Mucosa of gallbladder (tissue), 1 donor: ENCODE data around the gene DEFB125. TPM values are rescaled to one million over a fixed set of nuclear protein-coding genes. Genes with fewer than 3 reads are reported as not detected.
"Not testable (repeated sequence)": the region's sequence is repeated elsewhere in the genome, so short reads cannot be mapped to it uniquely, and the experiment has no call there.

Experiments
- DNase-seq: peaks from one replicate; pipeline ENCODE4 v3.0.0-alpha.2; 2020; ENCODE audit warnings: low spot score
- total RNA-seq: library from RNA; stranded (reverse); gene quantifications from one replicate; pipeline ENCODE4 v1.2.1, GENCODE V29; 2021
- donor health status: DM: no; HTN: no; CAD: no.

DEFB125 gene, protein sequence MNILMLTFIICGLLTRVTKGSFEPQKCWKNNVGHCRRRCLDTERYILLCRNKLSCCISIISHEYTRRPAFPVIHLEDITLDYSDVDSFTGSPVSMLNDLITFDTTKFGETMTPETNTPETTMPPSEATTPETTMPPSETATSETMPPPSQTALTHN
- total RNA-seq, result not detected

DNA sequence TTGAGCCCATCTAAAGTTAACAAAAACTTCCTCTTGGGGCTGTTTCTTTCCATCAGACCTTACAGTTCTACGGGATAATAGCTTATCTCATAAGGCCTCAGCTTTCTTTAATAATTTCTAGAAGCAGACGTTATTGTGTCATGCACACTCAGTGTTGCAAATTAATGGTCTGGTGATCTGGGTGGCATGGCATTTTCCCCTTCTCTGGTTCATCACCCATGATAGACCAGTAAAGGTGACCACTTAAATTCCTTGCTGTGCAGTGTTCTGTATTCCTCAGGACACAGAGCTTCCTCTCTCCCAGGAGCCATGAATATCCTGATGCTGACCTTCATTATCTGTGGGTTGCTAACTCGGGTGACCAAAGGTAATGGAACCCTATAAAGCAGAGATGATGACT is at the start of gene DEFB125:
Gene DEFB125 (plus strand): TSS at position 272 of the 400 bp plus-strand sequence. CDS start 38 bp downstream, at position 310.
- no peak for DNase-seq

DNA sequence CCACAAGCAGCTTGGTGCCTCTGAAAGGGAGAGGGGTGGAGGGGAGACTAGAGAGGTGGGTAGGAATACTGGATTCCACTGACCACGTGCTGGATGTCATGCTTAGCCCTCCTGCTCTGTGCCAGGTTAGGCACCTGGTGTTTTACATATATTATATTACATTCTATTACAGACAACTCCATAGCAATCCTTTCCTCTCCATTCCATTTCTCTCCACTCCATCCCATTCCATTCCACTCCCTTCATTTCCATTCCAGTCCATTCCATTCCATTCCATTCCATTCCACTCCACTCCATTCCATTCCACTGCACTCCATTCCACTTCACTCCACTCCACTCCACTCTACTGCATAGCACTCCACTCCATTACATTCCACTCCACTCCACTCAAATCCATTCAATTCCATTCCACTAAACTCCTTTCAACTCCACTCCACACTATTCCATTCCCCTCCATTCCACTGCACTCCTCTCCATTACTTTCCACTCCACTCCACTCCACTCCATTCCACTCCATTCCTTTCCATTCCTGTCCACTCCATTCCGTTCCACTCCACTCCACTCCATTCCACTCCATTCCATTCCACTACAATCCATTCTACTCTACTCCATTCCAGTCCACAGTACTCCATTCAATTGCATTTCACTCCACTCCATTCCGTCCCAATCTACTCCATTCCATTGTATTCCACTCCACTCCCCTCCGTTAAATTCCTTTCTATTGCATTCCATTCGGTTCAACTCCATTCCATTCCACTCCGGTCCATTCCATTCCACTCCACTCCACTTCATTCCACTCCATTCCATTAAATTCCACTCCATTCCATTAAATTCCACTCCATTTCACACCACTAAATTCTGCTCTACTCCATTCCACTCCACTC is 27.2 kb upstream of the DEFB125 start:
- DNase-seq, result no peak

DNA sequence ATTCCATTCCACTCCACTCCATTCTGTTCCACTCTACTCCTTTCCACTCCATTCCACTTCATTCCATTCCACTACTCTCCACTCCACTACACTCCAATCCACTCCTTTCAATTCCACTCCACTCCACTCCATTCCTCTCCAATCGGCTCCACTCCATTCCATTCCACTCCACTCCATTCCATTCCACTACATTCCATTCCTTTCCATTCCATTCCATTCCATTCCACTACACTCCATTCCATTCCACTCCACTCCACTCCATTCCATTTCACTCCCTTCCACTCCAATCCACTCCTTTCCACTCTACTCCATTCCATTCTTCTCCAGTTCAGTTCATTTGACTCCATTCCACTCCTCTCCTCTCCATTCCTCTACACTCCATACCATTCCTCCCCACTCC is 26.2 kb upstream of the DEFB125 start:
- no peak for DNase-seq

DNA sequence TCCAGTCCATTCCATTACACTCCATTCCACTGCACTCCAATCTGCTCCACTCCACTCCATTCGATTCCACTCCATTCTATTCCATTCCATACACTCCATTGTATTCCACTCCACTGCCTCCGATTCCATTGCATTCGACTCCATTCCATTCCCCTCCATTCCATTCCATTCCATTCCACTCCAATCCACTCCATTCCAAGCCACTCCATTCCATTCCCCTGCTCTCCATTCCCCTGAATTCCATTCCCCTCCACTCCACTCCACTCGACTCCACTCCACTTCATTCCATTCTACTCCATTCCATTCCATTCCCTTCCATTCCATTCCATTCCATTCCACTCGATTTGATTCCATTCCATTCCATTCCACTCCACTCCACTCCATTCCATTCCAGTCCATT is 25.7 kb upstream of the DEFB125 start:
- DNase-seq, result no peak

DNA sequence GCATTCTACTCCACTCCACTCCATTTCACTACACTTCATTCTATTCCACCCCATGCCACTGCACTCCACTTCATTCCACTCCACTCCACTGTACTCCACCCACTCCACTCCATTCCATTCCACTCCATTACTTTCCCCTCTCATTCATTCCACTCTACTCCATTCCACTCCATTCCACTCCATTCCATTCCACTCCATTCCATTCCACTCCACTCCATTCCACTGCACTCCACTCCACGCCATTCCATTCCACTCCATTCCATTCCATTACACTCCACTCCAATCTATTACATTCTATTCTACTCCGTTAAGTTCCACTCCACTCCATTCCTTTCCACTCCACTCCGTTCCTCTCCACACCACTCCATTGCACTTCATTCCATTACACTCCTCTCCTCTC is 25.0 kb upstream of the DEFB125 start:
- no peak for DNase-seq

DNA sequence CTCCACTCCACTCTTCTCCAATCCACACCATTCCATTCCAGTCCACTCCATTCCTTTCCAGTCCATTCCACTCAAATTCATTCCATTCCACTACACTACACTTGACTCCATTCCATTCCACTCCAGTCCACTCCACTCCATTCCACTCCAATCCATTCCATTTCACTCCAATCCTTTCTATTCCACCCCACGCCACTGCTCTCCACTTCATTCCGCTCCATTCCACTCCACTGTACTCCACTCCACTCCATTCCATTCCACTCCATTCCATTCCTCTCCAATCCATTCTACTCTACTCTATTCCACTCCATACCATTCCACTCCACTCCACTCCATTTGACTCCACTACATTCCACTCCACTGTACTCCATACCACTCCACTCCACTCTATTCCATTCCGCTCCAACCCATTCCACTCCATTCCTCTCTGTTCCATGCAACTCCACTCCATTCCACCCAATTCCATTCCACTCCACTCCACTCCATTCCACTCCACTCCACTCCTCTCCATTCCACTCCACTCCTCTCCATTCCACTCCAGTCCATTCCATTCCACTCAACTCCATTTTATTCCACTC is 23.4 kb upstream of the DEFB125 start:
- no peak for DNase-seq

DNA sequence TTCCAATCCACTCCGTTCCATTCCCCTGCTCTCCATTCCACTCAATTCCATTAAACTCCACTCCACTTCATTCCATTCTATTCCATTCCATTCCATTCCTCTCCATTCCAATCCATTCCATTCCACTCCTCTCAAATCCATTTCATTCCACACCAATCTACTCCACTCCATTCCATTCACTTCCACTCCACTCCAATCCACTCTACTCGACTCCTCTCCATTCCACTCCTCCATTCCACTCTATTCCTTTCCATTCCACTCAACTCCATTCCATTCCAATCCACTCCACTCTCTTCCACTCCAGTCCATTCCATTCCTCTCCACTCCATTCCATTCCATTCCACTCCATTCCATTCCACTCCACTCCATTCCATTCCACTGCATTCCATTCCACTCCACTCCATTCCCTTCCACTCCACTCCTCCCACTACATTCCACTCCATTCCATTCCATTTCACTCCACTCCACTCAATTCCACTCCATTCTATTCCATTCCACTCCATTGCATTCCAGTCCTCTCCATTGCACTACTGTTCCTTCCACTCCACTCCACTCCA is 22.6 kb upstream of the DEFB125 start:
- DNase-seq, result no peak

DNA sequence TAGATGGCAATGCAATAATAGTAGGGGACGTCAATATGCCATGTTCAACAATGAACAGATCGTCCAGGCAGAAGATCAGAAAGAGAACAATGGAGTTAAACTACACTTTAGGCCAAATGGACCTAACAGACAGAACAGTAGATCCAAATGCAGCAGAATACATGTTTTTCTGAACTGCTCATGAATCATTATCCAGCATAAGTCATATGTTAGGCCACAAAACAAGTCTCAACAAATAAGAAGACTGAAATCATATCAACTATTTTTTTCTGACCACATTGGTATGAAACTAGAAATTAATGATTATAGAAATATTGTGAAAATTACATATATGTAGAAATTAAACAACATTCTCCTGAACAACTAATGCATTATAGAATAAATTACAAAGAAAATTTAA is 10.2 kb upstream of the DEFB125 start:
- no peak for DNase-seq

DNA sequence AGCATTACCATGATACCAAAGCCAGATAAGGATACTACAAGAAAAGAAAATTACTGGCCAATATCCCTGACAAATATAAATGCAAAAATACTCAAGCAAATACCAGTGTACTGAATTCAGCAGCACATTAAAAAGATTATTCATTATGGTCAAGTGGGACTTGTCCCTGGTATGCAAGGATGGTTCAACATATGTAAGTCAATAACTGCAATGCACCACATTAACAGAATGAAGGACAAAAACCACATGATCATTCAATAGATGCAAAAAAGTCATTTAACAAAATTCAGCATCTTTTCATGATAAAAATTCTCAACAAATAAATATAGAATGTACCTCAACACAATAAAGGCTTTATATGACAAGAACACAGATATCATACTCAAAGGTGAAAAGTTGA is 9.1 kb upstream of the DEFB125 start:
- no peak for DNase-seq

DNA sequence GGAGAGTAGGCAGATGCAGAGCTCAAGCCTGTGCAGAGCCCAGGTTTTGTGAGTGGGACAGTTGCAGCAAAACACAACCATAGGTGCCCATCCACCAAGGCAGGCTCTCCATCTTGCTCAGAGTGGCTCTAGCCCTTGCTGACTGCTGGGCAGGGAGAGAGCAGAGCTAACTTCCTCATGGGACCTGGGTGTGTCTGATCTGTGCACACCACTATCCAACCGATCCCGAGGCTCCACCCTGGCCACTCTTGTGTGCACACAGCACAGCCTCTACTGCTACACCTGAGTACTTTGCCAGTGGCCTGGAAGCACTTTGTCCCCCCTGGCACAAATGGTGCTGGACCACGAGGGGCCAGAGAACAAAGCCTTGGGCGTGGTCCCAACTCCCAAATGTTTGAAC is 7.9 kb upstream of the DEFB125 start:
- no peak for DNase-seq

DNA sequence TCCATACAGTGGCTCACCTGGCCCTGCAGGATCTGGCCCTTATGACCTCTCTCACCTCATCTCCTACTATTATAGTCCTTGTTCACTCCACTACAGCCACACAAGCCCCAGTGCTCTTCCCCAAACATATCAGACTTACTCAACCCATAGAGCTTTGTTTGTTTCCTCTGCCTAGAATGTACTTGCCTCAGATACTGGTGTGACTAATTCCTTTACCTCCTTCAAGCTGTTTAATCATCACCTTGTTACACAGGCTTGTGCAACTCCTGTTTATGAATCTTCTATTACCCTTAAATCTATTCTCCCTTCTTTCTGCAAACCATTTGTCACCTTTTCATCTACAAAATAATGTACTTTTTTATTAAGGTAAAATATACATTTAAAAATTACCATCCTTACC is 3.2 kb downstream of the DEFB125 start:
- no peak for DNase-seq

DNA sequence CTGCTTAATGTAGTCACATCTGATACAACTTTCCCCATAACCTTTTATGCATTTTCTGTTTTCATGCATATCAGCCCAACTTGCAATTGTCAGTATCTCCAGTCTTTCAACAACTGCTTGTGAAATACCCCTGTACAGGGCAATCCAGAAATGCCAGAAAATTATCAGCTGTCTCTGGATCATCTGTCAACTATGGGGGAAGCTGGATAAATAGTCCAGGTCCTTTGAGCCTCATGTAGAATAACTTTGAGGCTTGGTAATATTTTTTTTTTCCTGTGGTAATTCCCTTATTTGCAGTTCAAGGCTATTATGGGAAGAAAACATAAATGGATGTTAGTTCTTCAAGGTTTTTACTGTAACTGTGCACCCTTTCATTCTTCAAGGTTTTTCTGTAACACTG is 6.2 kb downstream of the DEFB125 start:
- no peak for DNase-seq

DNA sequence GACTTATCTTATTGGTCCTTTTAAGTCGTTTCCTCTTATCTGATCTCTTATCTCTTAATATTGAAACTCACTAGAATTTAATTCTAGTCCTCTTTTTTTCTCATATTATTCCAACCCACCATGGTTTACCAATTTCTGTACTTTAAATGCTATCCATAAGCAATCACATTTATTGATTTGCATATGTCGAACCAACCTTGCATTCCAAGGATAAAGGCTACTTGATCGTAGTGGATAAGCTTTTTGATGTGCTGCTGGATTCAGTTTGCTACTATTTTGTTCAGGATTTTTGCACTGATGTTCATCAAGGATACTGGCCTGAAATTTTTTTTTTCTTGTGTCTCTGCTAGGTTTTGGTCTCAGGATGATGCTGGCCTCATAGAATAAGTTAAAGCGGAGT is 7.7 kb downstream of the DEFB125 start:
- no peak for DNase-seq

DNA sequence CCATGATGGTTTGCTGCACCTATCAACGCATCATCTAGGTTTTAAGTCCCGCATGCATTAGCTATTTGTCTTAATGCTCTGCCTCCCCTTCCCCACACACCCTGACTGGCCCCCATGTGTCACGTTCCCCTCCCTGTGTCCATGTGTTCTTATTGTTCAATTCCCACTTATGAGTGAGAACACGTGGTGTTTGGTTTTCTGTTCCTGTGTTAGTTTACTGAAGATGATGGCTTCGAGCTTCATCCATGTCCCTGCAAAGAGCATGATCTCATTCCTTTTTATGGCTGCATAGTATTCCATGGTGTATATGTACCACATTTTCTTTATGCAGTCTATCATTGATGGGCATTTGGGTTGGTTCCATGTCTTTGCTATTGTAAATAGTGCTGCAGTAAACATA is 10.2 kb downstream of the DEFB125 start:
- not testable (repeated sequence) for DNase-seq

DNA sequence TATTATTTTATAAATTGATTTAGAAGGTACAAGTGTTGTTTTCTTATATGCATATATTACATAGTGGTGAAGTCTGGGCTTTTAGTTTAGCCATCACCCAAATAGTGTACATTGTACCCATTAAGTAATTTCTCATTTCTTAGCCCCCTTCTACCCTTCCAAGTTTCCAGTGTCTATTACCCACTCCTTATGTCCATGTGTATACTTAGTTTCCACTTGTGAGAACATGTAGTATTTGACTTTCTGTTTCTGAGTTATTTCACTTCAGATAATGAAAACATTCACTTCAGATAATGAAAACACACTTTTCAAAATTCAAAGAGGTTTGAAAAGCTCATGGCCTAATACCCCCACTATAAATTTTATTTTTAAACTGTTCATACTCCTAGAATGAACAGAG is 14.5 kb downstream of the DEFB125 start:
- no peak for DNase-seq

DNA sequence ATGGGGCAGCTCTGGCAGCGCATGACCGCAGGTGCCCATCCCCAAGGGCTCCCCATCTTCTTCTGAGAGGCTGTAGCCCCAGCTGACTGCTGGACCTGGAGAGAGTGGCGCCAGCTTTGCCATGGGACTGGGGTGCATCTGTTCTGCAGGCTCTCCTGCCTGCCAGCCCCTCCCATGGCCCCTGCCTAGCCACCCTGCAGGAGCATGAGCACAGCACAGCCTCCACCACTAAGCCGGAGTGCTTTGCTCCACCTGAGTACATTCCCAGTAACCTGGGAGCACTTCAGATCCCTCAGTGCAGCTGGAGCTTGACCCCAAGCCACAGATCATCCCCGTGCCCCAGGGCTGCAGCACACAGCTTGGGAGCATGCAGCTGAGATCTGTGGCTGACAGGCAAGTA is 16.0 kb downstream of the DEFB125 start:
- no peak for DNase-seq

DNA sequence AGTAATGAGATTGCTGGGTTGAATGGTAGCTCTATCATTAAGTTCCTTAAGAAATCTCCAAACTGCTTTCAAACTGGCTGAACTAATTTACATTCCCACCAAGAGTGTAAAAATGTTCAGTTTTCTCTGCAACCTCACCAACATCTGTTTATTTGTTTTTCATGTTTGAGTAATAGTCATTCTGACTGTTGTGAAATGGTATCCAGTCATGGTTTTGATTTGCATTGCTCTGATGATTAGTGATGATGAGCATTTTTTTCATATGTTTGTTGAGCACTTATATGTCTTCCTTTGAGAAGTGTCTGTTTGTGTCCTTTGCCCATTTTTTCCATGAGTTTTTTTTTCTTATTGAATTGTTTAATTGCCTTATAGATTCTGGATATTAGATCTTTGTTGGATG is 24.9 kb downstream of the DEFB125 start:
- DNase-seq, result no peak

DNA sequence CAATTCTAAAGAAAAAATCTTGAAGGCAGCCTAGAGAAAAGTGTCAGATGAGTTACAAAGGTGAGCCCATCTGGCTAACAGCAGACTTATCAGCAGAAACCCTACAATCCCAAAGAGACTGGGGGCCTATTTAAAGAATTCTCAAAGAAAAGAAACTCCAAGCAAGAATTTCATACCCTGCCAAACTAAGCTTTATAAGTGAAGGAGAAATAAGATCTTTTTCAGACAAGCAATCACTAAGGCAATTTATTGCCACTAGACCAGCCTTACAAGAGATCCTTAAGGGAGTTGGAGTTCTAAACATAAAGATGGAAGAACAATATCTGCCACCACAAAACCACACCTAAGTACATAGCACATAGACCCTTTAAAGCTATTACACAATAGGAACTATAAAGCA is 30.0 kb downstream of the DEFB125 start:
- DNase-seq, result no peak

DNA sequence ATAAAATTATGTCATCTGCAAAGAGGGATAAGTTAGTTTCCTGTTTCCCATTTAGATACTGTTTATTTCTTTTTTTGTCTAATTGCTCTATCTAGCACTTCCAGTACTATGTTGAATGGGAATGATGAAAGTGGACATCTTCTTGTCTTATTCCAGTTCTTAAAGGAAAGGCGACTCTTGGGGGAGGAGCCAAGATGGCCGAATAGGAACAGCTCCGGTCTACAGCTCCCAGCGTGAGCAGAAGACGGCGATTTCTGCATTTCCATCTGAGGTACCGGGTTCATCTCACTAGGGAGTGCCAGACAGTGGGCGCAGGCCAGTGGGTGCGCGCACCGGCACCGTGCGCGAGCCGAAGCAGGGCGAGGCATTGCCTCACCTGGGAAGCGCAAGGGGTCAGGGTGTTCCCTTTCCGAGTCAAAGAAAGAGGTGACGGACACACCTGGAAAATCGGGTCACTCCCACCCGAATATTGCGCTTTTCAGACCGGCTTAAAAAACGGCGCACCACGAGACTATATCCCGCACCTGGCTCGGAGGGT is 42.4 kb downstream of the DEFB125 start:
- not testable (repeated sequence) for DNase-seq

DNA sequence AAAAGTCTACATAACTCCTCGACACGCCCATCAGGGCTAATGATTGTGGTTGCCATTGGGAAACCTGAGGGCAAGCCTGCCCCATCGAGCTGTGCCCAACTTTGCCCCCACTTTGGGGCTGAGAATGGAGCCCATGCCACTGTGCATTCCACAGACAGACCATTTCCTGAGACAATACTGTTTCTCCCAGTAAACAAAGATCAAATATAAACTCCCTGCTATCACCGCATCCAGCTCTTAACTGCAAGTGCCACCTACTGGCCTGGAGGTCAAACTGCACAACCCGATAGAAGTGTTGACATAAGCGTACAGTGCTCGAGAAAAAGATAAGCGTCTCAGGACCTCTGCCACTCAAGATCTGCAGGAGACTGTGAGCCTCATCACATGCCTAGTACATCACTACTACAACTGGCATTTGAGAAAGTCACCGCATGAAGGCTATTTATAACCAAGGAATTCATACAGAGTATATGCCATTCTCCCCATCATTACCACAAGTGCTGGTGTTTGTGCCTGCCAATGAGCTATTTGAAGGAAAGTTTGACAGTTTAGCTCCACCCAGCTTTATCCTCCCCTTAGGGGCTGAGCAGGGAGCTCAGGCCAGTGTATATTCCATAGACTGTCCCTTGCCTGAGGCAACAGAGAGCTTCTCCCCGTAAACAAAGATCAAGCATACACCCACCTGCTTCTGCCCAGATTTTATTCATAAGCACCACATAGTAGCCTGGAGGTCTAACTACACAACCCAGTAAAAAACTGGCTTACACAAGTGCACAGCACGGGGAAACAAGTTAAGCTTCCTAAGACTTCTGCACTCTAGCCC is 50.4 kb downstream of the DEFB125 start:
- no peak for DNase-seq

DNA sequence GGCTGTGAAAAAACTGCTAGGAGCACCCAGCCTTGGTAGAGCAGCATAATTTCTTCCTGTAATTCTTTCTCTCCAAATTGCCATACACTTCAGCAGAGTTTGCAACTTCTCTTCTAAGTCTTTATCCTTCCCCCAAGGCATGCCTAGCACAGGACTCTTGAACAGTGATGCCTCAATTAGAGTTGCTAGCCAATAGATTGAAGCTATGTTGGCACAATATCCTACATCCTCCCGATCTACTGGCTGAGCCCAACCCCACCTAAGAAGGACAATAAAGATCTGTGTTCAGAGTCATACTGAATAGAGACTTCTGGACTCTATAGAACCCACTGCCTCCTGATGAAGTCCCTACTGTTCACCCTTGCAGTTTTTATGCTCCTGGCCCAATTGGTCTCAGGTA is 54.8 kb downstream of the DEFB125 start, which contains the start of gene DEFB126:
Gene DEFB126 (plus strand): TSS at position 301 of the 400 bp plus-strand sequence. CDS start 39 bp downstream, at position 340.
- DNase-seq, result no peak

DNA sequence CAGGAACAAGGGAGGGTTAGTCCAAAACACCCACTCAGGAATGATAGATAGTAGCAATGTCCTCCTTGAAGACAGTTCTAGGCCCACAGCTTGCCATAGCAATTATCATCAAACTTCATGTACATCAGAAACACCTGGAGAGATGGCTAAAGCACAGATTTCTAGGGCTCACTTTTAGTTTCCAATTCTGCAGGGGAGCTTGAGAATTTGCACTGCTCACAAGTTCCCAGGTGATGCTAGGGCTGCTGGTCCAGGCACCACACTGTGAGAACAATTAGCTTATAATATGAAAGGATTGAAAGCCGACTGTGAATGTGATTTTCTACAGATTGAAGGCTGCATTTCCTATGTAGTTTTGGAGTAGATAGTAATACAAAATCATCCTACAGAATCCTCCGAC is 58.4 kb downstream of the DEFB125 start:
- no peak for DNase-seq
